Loucy (cell line): Measurements from ENCODE around the gene VSTM2B.

Experiments
- EZH2phosphoT487 ChIP-seq: fragments of 200-600 bp; IDR thresholded peaks from 2 replicates; pipeline ENCODE4 v1.6.1; 2018; ENCODE audit warnings: antibody characterized with exemption, mild to moderate bottlenecking, moderate library complexity, borderline replicate concordance
- TF ChIP-seq, protein P1 (sequence below): fragments of 200-600 bp; sonication (generic); conservative IDR thresholded peaks from 2 replicates; pipeline ENCODE4 v1.5.1; 2014; ENCODE audit warnings: mild to moderate bottlenecking, antibody characterized with exemption, low read length

DNA sequence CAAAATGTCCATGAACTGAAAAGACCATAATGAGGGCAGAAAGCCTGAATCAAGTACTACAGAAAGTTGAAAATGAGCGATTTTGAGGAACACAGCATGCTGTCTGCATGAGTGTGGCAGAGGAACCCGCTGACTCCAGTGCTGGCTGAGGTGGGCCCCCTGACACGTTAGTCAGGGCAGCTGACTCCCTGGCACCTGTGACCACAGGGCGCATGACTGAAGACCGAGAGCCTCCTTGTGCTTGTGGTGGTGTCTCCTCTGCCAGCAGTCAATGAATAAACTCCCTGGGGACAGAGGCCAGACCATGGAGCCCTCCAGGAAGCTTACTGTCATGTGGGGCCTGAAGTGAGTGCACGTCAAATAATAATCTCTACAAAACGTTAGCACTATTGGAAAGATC lies 38.4 kb upstream of the VSTM2B start:
- TF ChIP-seq, protein P1, sequence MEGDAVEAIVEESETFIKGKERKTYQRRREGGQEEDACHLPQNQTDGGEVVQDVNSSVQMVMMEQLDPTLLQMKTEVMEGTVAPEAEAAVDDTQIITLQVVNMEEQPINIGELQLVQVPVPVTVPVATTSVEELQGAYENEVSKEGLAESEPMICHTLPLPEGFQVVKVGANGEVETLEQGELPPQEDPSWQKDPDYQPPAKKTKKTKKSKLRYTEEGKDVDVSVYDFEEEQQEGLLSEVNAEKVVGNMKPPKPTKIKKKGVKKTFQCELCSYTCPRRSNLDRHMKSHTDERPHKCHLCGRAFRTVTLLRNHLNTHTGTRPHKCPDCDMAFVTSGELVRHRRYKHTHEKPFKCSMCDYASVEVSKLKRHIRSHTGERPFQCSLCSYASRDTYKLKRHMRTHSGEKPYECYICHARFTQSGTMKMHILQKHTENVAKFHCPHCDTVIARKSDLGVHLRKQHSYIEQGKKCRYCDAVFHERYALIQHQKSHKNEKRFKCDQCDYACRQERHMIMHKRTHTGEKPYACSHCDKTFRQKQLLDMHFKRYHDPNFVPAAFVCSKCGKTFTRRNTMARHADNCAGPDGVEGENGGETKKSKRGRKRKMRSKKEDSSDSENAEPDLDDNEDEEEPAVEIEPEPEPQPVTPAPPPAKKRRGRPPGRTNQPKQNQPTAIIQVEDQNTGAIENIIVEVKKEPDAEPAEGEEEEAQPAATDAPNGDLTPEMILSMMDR = no peak
- TF ChIP-seq EZH2phosphoT487 = no peak
